ENCODE data around the gene ALDH3A2.
A peak's percentile ranks its signal among the peaks of the same experiment; 100 is the strongest.

Gene ALDH3A2

GRCh38 chr17:19648475-19649273 is at the start of gene ALDH3A2:
ALDH3A2 (plus strand) TSS chr17:19648751; CDS start chr17:19648972, 221 bp downstream.
- Histone ChIP-seq H3K36me3 (ENCODE audit: control insufficient read depth, insufficient read depth, low read length, severe bottlenecking) (peaks cover 6% of the 10 kb centered on the region), H3K4me3 (ENCODE audit: low read length) (peak within 1 kb of the TSS; percentile 97)

GRCh38 chr17:19610311-19610710 is 38.2 kb upstream of the ALDH3A2 start:
- Histone ChIP-seq H3K36me3 (ENCODE audit: control insufficient read depth, insufficient read depth, low read length, severe bottlenecking) (no peaks in the 10 kb centered on the region), H3K9ac (ENCODE audit: low read length) (no peak overlapping the region), H3K9me3 (ENCODE audit: control insufficient read depth, low read length) (no peaks in the 10 kb centered on the region), H3K27me3 (replicated peaks; ENCODE audit: control insufficient read depth, insufficient read depth, low read length) (no peaks in the 10 kb centered on the region), H3K4me1 (ENCODE audit: control insufficient read depth, insufficient read depth, low read length) (no peaks in the 10 kb centered on the region), H3K4me3 (ENCODE audit: low read length) (no peak overlapping the region)
- DNase-seq (ENCODE audit: low read depth): no peak

More at GRCh38 chr17:19648475-19649273, at the start of gene ALDH3A2:
- peak; percentile 97 for DNase-seq (ENCODE audit: low read depth)
- Histone ChIP-seq H3K9me3 (ENCODE audit: control insufficient read depth, low read length) (no peaks in the 10 kb centered on the region), H3K9ac (ENCODE audit: low read length) (peak within 1 kb of the TSS; percentile 94), H3K27me3 (replicated peaks; ENCODE audit: control insufficient read depth, insufficient read depth, low read length) (no peaks in the 10 kb centered on the region), H3K4me1 (ENCODE audit: control insufficient read depth, insufficient read depth, low read length) (peaks cover 73% of the 10 kb centered on the region)

GRCh38 chr17:19610879-19611278 is 37.7 kb upstream of the ALDH3A2 start:
- no peak overlapping the region for H3K9ac ChIP-seq (ENCODE audit: low read length)
- H3K36me3 ChIP-seq (ENCODE audit: control insufficient read depth, insufficient read depth, low read length, severe bottlenecking): no peaks in the 10 kb centered on the region
- no peaks in the 10 kb centered on the region for H3K9me3 ChIP-seq (ENCODE audit: control insufficient read depth, low read length)
- H3K27me3 ChIP-seq (replicated peaks; ENCODE audit: control insufficient read depth, insufficient read depth, low read length): no peaks in the 10 kb centered on the region
- H3K4me3 ChIP-seq (ENCODE audit: low read length): no peak overlapping the region
- DNase-seq (ENCODE audit: low read depth): no peak
- H3K4me1 ChIP-seq (ENCODE audit: control insufficient read depth, insufficient read depth, low read length): no peaks in the 10 kb centered on the region

GRCh38 chr17:19613979-19614378 is 34.6 kb upstream of the ALDH3A2 start:
- H3K4me3 ChIP-seq (ENCODE audit: low read length): no peak overlapping the region
- peaks cover 17% of the 10 kb centered on the region for H3K9me3 ChIP-seq (ENCODE audit: control insufficient read depth, low read length)
- no peaks in the 10 kb centered on the region for H3K36me3 ChIP-seq (ENCODE audit: control insufficient read depth, insufficient read depth, low read length, severe bottlenecking)
- DNase-seq (ENCODE audit: low read depth): no peak
- no peaks in the 10 kb centered on the region for H3K4me1 ChIP-seq (ENCODE audit: control insufficient read depth, insufficient read depth, low read length)
- H3K27me3 ChIP-seq (replicated peaks; ENCODE audit: control insufficient read depth, insufficient read depth, low read length): no peaks in the 10 kb centered on the region
- no peak overlapping the region for H3K9ac ChIP-seq (ENCODE audit: low read length)

GRCh38 chr17:19614900-19615299 is 33.7 kb upstream of the ALDH3A2 start:
- Histone ChIP-seq H3K4me3 (ENCODE audit: low read length) (no peak overlapping the region), H3K9me3 (ENCODE audit: control insufficient read depth, low read length) (peaks cover 26% of the 10 kb centered on the region), H3K4me1 (ENCODE audit: control insufficient read depth, insufficient read depth, low read length) (no peaks in the 10 kb centered on the region), H3K36me3 (ENCODE audit: control insufficient read depth, insufficient read depth, low read length, severe bottlenecking) (no peaks in the 10 kb centered on the region), H3K27me3 (replicated peaks; ENCODE audit: control insufficient read depth, insufficient read depth, low read length) (no peaks in the 10 kb centered on the region), H3K9ac (ENCODE audit: low read length) (no peak overlapping the region)
- no peak for DNase-seq (ENCODE audit: low read depth)

GRCh38 chr17:19618015-19618414 is 30.5 kb upstream of the ALDH3A2 start:
- no peak for DNase-seq (ENCODE audit: low read depth)
- no peaks in the 10 kb centered on the region for H3K4me1 ChIP-seq (ENCODE audit: control insufficient read depth, insufficient read depth, low read length)

GRCh38 chr17:19619705-19620325 is 28.7 kb upstream of the ALDH3A2 start:
- no peak for DNase-seq (ENCODE audit: low read depth)

More at GRCh38 chr17:19618015-19618414, 30.5 kb upstream of the ALDH3A2 start:
- H3K36me3 ChIP-seq (ENCODE audit: control insufficient read depth, insufficient read depth, low read length, severe bottlenecking): no peaks in the 10 kb centered on the region
- H3K4me3 ChIP-seq (ENCODE audit: low read length): no peak overlapping the region
- H3K9me3 ChIP-seq (ENCODE audit: control insufficient read depth, low read length): peaks cover 33% of the 10 kb centered on the region
- H3K27me3 ChIP-seq (replicated peaks; ENCODE audit: control insufficient read depth, insufficient read depth, low read length): no peaks in the 10 kb centered on the region
- no peak overlapping the region for H3K9ac ChIP-seq (ENCODE audit: low read length)

GRCh38 chr17:19621697-19622096 is 26.9 kb upstream of the ALDH3A2 start:
- Histone ChIP-seq H3K27me3 (replicated peaks; ENCODE audit: control insufficient read depth, insufficient read depth, low read length) (peaks cover 3% of the 10 kb centered on the region), H3K4me1 (ENCODE audit: control insufficient read depth, insufficient read depth, low read length) (no peaks in the 10 kb centered on the region), H3K36me3 (ENCODE audit: control insufficient read depth, insufficient read depth, low read length, severe bottlenecking) (no peaks in the 10 kb centered on the region), H3K4me3 (ENCODE audit: low read length) (no peak overlapping the region), H3K9me3 (ENCODE audit: control insufficient read depth, low read length) (peaks cover 33% of the 10 kb centered on the region), H3K9ac (ENCODE audit: low read length) (no peak overlapping the region)
- DNase-seq (ENCODE audit: low read depth): no peak

More at GRCh38 chr17:19619705-19620325, 28.7 kb upstream of the ALDH3A2 start:
- no peak overlapping the region for H3K9ac ChIP-seq (ENCODE audit: low read length)
- no peaks in the 10 kb centered on the region for H3K36me3 ChIP-seq (ENCODE audit: control insufficient read depth, insufficient read depth, low read length, severe bottlenecking)
- peaks cover 3% of the 10 kb centered on the region for H3K27me3 ChIP-seq (replicated peaks; ENCODE audit: control insufficient read depth, insufficient read depth, low read length)
- peaks cover 33% of the 10 kb centered on the region for H3K9me3 ChIP-seq (ENCODE audit: control insufficient read depth, low read length)
- peak overlapping the region; percentile 2 for H3K4me3 ChIP-seq (ENCODE audit: low read length)
- no peaks in the 10 kb centered on the region for H3K4me1 ChIP-seq (ENCODE audit: control insufficient read depth, insufficient read depth, low read length)

GRCh38 chr17:19626079-19626478 is 22.5 kb upstream of the ALDH3A2 start:
- Histone ChIP-seq H3K4me3 (ENCODE audit: low read length) (no peak overlapping the region), H3K9me3 (ENCODE audit: control insufficient read depth, low read length) (no peaks in the 10 kb centered on the region), H3K27me3 (replicated peaks; ENCODE audit: control insufficient read depth, insufficient read depth, low read length) (peaks cover 6% of the 10 kb centered on the region), H3K4me1 (ENCODE audit: control insufficient read depth, insufficient read depth, low read length) (no peaks in the 10 kb centered on the region), H3K36me3 (ENCODE audit: control insufficient read depth, insufficient read depth, low read length, severe bottlenecking) (no peaks in the 10 kb centered on the region), H3K9ac (ENCODE audit: low read length) (no peak overlapping the region)
- DNase-seq (ENCODE audit: low read depth): no peak

GRCh38 chr17:19629449-19629848 is 19.1 kb upstream of the ALDH3A2 start:
- Histone ChIP-seq H3K36me3 (ENCODE audit: control insufficient read depth, insufficient read depth, low read length, severe bottlenecking) (no peaks in the 10 kb centered on the region), H3K27me3 (replicated peaks; ENCODE audit: control insufficient read depth, insufficient read depth, low read length) (peaks cover 7% of the 10 kb centered on the region), H3K9me3 (ENCODE audit: control insufficient read depth, low read length) (no peaks in the 10 kb centered on the region), H3K4me3 (ENCODE audit: low read length) (no peak overlapping the region), H3K9ac (ENCODE audit: low read length) (no peak overlapping the region), H3K4me1 (ENCODE audit: control insufficient read depth, insufficient read depth, low read length) (no peaks in the 10 kb centered on the region)
- no peak for DNase-seq (ENCODE audit: low read depth)

GRCh38 chr17:19630035-19630434 is 18.5 kb upstream of the ALDH3A2 start:
- H3K36me3 ChIP-seq (ENCODE audit: control insufficient read depth, insufficient read depth, low read length, severe bottlenecking): no peaks in the 10 kb centered on the region
- H3K9ac ChIP-seq (ENCODE audit: low read length): no peak overlapping the region
- H3K4me1 ChIP-seq (ENCODE audit: control insufficient read depth, insufficient read depth, low read length): peaks cover 3% of the 10 kb centered on the region
- H3K4me3 ChIP-seq (ENCODE audit: low read length): no peak overlapping the region
- no peaks in the 10 kb centered on the region for H3K9me3 ChIP-seq (ENCODE audit: control insufficient read depth, low read length)
- peaks cover 7% of the 10 kb centered on the region for H3K27me3 ChIP-seq (replicated peaks; ENCODE audit: control insufficient read depth, insufficient read depth, low read length)
- DNase-seq (ENCODE audit: low read depth): no peak

Data from adipocyte (in vitro differentiated cells).